H1 (cell line): ENCODE results near the gene SLC25A38. TPM values are rescaled to one million over a fixed set of nuclear protein-coding genes. Genes with fewer than 3 reads are reported as not detected.

Experiments used
- ASH2L ChIP-seq: fragments of 200-600, 300-600 bp; sonication (generic); IDR thresholded peaks from one replicate; pipeline ENCODE4 v1.7.1; 2017; ENCODE audit warnings: low read length
- BCL11A ChIP-seq, 2 experiments: IDR thresholded peaks; one replicate each; pipeline ENCODE4 v1.6.1; 2011; ENCODE audit warnings: low read depth in 2 of 2, low read length in 2 of 2, mild to moderate bottlenecking in 2 of 2
- CHD2 ChIP-seq: IDR thresholded peaks from 2 replicates; pipeline ENCODE4 v1.6.1; 2012; ENCODE audit warnings: low read length, improper control_type of control experiment
- CREB1 ChIP-seq: IDR thresholded peaks from 2 replicates; pipeline ENCODE4 v1.6.1; 2012; ENCODE audit warnings: inconsistent platforms
- EGR1 ChIP-seq: IDR thresholded peaks from 2 replicates; pipeline ENCODE4 v1.6.1; 2011; ENCODE audit warnings: low read depth, low read length, borderline replicate concordance
- GTF2F1 ChIP-seq: IDR thresholded peaks from 2 replicates; pipeline ENCODE4 v1.6.1; 2012; ENCODE audit warnings: low read depth, low read length, improper control_type of control experiment, borderline replicate concordance
- HDAC2 ChIP-seq, 2 experiments: fragments of 300-600 bp in 1 of 2; sonication (generic) in 1 of 2; IDR thresholded peaks; 2 replicates each; pipeline ENCODE4 v1.6.1; 2011 to 2012; ENCODE audit warnings: low read depth in 2 of 2, low read length in 2 of 2, mild to moderate bottlenecking in 2 of 2, moderate library complexity in 2 of 2, borderline replicate concordance in 1 of 2, inconsistent platforms in 1 of 2
- PHF8 ChIP-seq: fragments of 200-600 bp; sonication (generic); conservative IDR thresholded peaks from 2 replicates; pipeline ENCODE4 v1.7.1; 2012; ENCODE audit warnings: low read depth, mild to moderate bottlenecking, inconsistent platforms, low read length, moderate library complexity
- POLR2AphosphoS5 ChIP-seq: IDR thresholded peaks from 2 replicates; pipeline ENCODE4 v1.6.1; 2011; ENCODE audit warnings: low read depth, low read length
- SAP30 ChIP-seq: fragments of 300-600 bp; sonication (generic); IDR thresholded peaks from 2 replicates; pipeline ENCODE4 v1.7.1; 2012; ENCODE audit warnings: low read length, moderate library complexity, mild to moderate bottlenecking, inconsistent platforms; ENCODE audit not compliant: insufficient read depth, insufficient replicate concordance
- SP1 ChIP-seq: IDR thresholded peaks from 2 replicates; pipeline ENCODE4 v1.6.1; 2011; ENCODE audit warnings: low read depth, low read length
- SP2 ChIP-seq: IDR thresholded peaks from 2 replicates; pipeline ENCODE4 v1.6.1; 2012; ENCODE audit warnings: mild to moderate bottlenecking, low read length, inconsistent platforms
- SP4 ChIP-seq: IDR thresholded peaks from 2 replicates; pipeline ENCODE4 v1.6.1; 2012; ENCODE audit warnings: low read length, inconsistent platforms
- TAF1 ChIP-seq: IDR thresholded peaks from 2 replicates; pipeline ENCODE4 v1.6.1; 2011; ENCODE audit warnings: mild to moderate bottlenecking, low read depth, low read length
- TCF12 ChIP-seq: IDR thresholded peaks from 2 replicates; pipeline ENCODE4 v1.6.1; 2011; ENCODE audit warnings: low read depth, mild to moderate bottlenecking, low read length
- polyA plus RNA-seq, 7 experiments: library from polyadenylated mRNA; depleted of rRNA in 3 of 7; stranded (reverse) in 5 of 7; unstranded in 2 of 7; fragments of >200 nt in 5 of 7; fragments of 200-250 nt in 2 of 7; gene quantifications; 1 replicate in 5 of 7; 2 replicates in 1 of 7; 4 replicates in 1 of 7; pipeline versions ENCODE4 v1.2.1 to v1.2.3, GENCODE V29; 2011 to 2013; ENCODE audit warnings: missing spikeins in 2 of 7, mixed read lengths in 2 of 7
- total RNA-seq: library from RNA; stranded (reverse); fragmentation: NEBNext Ultra II Directional; extraction: Animal tissue kit (Norgen Biotek cat#: 25700); gene quantifications from 2 replicates; pipeline ENCODE4 v1.2.1, GENCODE V29; 2021

SLC25A38 gene
- total and polyA plus RNA-seq, 2 of the 8 experiments (the other 6 are each of a cell fraction or from before 2014, with no cell fraction given) = 41.2 to 45.8 TPM

DNA sequence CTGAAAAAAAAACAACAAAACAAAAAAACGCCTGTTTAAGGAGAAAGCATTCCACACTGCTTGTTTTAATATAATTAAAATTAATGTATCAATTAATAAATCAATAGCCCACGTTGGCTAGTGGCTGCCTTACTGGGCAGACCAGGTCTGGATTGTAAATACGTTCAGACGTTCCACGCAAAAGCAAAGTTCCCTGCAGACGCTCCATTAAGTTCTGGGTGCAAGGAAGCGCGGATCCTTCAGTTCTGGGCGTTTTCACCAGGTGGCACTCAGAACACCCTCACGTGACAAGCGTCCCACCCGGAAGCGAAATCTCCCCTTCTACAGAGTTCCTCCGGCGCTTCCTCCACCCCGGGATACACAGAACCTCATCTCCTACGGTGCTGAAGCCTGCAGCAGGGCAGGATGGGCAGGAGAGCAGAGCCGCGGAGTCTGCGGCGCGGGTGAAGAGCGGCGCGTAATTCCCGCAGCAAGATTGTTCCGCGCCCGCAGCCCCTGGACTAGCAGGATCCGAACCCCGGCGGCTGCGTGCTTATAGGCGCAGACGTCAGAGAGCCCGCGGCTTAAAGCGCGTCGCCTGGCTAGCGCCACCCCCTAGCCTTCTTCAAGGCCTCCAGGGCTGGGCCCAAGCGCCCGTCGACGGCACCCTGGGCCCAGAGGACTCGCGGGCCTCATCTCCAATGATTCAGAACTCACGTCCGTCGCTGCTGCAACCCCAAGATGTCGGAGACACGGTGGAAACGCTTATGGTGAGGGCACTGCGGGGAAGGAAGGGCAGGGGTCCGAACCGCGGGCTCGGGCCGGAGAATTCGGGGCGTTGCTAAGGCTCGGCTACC, at the start of gene SLC25A38 (continued):
- TF ChIP-seq SP2 (no peak), TCF12 (no peak), CHD2 (no peak), HDAC2 (IDR thresholded peaks at IDR 0.05; ENCODE audit: borderline replicate concordance in 1 of 2, low read depth in 2 of 2, low read length in 2 of 2) (peak in 1 of 2 experiments; percentile 65; a peak in 1 of 4 replicates), TAF1 (no peak; the same call in none of the 2 replicates), EGR1 (no peak), SP1 (no peak), SP4 (0 out of 2 replicates have a peak, but pooled peaks have one; percentile 4), POLR2AphosphoS5 (peak; percentile 70), GTF2F1 (peak; percentile 13; the same call in 1 of the 2 replicates), PHF8 (peak; percentile 41), ASH2L (peak; percentile 82), SAP30 (peak; percentile 63), BCL11A (IDR thresholded peaks at IDR 0.05; ENCODE audit: low read depth in 2 of 2, low read length in 2 of 2) (no peak), CREB1 (peak; percentile 64)
